Lung (tissue), 12 donors: ENCODE measurements around the gene SEC11A. TPM values are rescaled to one million over a fixed set of nuclear protein-coding genes. Genes with fewer than 3 reads are reported as not detected.

Source experiments
- ATAC-seq: fragments of 200-7000 bp; cut with Tn5 transposase; one replicate; pipeline ENCODE4 v1.9.1; 2020; ENCODE audit warnings: moderate number of reproducible peaks; ENCODE audit not compliant: insufficient read depth, low FRiP score
- DNase-seq, 3 donors: peaks; one replicate each; pipeline ENCODE4 v3.0.0-alpha.2; 2013 to 2017
- H3K27ac ChIP-seq, 2 donors: one replicate each; pipeline ENCODE4 v1.5.1; 2013; ENCODE audit warnings: mild to moderate bottlenecking in 2 of 2, moderate library complexity in 2 of 2, control low read depth in 1 of 2, inconsistent platforms in 1 of 2, low read depth in 1 of 2, low read length in 1 of 2
- H3K27me3 ChIP-seq, 3 donors: one replicate each; pipeline ENCODE4 v1.5.1; 2013; ENCODE audit warnings: low read length in 2 of 3; ENCODE audit not compliant: control insufficient read depth in 3 of 3, insufficient read depth in 3 of 3
- H3K36me3 ChIP-seq, 4 donors: one replicate each; pipeline ENCODE4 v1.5.1; 2013; ENCODE audit warnings: low read length in 4 of 4, mild to moderate bottlenecking in 1 of 4, moderate library complexity in 1 of 4; ENCODE audit not compliant: control insufficient read depth in 4 of 4, insufficient read depth in 4 of 4
- H3K4me1 ChIP-seq, 5 donors: one replicate each; pipeline ENCODE4 v1.5.1; 2013; ENCODE audit warnings: low read length in 5 of 5, mild to moderate bottlenecking in 2 of 5, moderate library complexity in 1 of 5; ENCODE audit not compliant: control insufficient read depth in 5 of 5, insufficient read depth in 5 of 5
- H3K4me3 ChIP-seq: one replicate; pipeline ENCODE4 v1.5.1; 2013; ENCODE audit warnings: mild to moderate bottlenecking, control low read depth, moderate library complexity
- H3K9ac ChIP-seq, 2 donors: one replicate each; pipeline ENCODE4 v1.5.1; 2013; ENCODE audit warnings: low read length in 2 of 2, control low read depth in 1 of 2; ENCODE audit not compliant: insufficient read depth in 1 of 2
- H3K9me3 ChIP-seq, 4 donors: one replicate each; pipeline ENCODE4 v1.5.1; 2013; ENCODE audit warnings: low read length in 3 of 4, mild to moderate bottlenecking in 1 of 4, moderate library complexity in 1 of 4; ENCODE audit not compliant: control insufficient read depth in 4 of 4, insufficient read depth in 3 of 4
- WGBS, 2 donors: extraction: QIAGEN DNeasy Blood & Tissue Kit; methylation state at CpG; one replicate each; pipeline ENCODE4 v1.1.7; 2013; 5-methylcytosine and 5-hydroxymethylcytosine counted together
- polyA plus RNA-seq, 2 donors: library from polyadenylated mRNA; stranded (reverse); fragments of 200-250 nt; gene quantifications; one replicate each; pipeline ENCODE4 v1.2.1, GENCODE V29; 2013
- total RNA-seq, 2 donors: library from RNA; depleted of rRNA in 1 of 2; stranded (reverse); fragments of >200 nt in 1 of 2; gene quantifications; one replicate each; pipeline ENCODE4 v1.2.1, GENCODE V29; 2014 to 2021
- TF ChIP-seq, protein P1 (sequence below): IDR thresholded peaks from 2 replicates; pipeline ENCODE4 v1.5.1; 2012; ENCODE audit warnings: mild to moderate bottlenecking; ENCODE audit errors: control extremely low read depth, extremely low read depth
- donor health status: control.
- donor health status: control.
- donor health status: Bipolar disorder and iron deficiency.
- donor health status: healthy.
- donor health status: DM: yes; HTN: yes; CAD: no.

The SEC11A gene
- total and polyA plus RNA-seq, 4 donors = 119 to 170 (median 143) TPM

DNA sequence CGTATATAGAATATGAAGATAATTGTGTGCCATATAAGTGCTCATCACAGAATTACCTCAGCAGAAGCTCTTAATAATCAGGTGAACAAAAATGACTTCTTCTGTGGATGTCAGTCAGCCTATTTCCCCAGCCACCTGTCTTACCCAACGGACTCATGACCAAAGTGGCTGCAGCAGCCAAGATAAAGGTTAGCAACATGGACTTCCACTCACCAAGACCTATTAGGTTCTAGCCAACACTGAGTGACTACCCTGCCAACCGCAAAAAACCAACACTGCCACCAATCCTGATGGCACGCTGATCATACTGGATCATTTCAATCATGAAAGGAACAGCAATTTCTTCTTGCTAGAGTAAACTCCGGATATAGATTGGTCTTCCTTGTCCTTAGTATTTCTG lies 12.1 kb downstream of the SEC11A start:
- Histone ChIP-seq H3K4me3 (no peak overlapping the region), H3K9me3 (no peaks in the 10 kb centered on the region), H3K4me1 (peaks cover 0 to 19% (median 9%) of the 10 kb centered on the region in 5 donors), H3K27me3 (no peaks in the 10 kb centered on the region), H3K9ac (no peak overlapping the region), H3K36me3 (peaks cover 0 to 4% (median 0%) of the 10 kb centered on the region in 4 donors), H3K27ac (no peak overlapping the region)
- TF ChIP-seq, protein P1, sequence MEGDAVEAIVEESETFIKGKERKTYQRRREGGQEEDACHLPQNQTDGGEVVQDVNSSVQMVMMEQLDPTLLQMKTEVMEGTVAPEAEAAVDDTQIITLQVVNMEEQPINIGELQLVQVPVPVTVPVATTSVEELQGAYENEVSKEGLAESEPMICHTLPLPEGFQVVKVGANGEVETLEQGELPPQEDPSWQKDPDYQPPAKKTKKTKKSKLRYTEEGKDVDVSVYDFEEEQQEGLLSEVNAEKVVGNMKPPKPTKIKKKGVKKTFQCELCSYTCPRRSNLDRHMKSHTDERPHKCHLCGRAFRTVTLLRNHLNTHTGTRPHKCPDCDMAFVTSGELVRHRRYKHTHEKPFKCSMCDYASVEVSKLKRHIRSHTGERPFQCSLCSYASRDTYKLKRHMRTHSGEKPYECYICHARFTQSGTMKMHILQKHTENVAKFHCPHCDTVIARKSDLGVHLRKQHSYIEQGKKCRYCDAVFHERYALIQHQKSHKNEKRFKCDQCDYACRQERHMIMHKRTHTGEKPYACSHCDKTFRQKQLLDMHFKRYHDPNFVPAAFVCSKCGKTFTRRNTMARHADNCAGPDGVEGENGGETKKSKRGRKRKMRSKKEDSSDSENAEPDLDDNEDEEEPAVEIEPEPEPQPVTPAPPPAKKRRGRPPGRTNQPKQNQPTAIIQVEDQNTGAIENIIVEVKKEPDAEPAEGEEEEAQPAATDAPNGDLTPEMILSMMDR = no peak
- ATAC-seq = no peak
- no peak for DNase-seq
- 92 to 98% methylated on average over 5 of the region's 5 CpGs for WGBS, 2 donors

GRCh38 chr15:84702961-84703482 lies 12.9 kb downstream of the SEC11A start:
- Histone ChIP-seq H3K9ac (no peak overlapping the region), H3K27ac (peak overlapping the region in 1 of 2 donors; percentile 6)
- 21 to 36% methylated on average over 4 of the region's 4 CpGs for WGBS, 2 donors

GRCh38 chr15:84699538-84700191 lies 16.3 kb downstream of the SEC11A start:
- TF ChIP-seq, protein P1 = no peak
- Histone ChIP-seq H3K27ac (no peak overlapping the region), H3K9me3 (no peaks in the 10 kb centered on the region), H3K4me3 (no peak overlapping the region), H3K36me3 (no peaks in the 10 kb centered on the region), H3K9ac (no peak overlapping the region), H3K27me3 (no peaks in the 10 kb centered on the region), H3K4me1 (peaks cover 0 to 17% (median 9%) of the 10 kb centered on the region in 5 donors)
- 90% methylated on average over 8 of the region's 8 CpGs for WGBS, 2 donors
- no peak for DNase-seq
- no peak for ATAC-seq

More at GRCh38 chr15:84702961-84703482, 12.9 kb downstream of the SEC11A start:
- no peak overlapping the region for H3K4me3 ChIP-seq
- DNase-seq (peak; percentile 66 to 93 (median 80)), ATAC-seq (no peak)
- TF ChIP-seq, protein P1 = no peak
- H3K4me1 ChIP-seq = peaks cover 0 to 19% (median 9%) of the 10 kb centered on the region in 5 donors
- H3K9me3 ChIP-seq = no peaks in the 10 kb centered on the region
- H3K27me3 ChIP-seq = no peaks in the 10 kb centered on the region
- H3K36me3 ChIP-seq = peaks cover 0 to 3% (median 0%) of the 10 kb centered on the region in 4 donors
